ENCODE results near the gene WNT1.

WNT1 gene

DNA sequence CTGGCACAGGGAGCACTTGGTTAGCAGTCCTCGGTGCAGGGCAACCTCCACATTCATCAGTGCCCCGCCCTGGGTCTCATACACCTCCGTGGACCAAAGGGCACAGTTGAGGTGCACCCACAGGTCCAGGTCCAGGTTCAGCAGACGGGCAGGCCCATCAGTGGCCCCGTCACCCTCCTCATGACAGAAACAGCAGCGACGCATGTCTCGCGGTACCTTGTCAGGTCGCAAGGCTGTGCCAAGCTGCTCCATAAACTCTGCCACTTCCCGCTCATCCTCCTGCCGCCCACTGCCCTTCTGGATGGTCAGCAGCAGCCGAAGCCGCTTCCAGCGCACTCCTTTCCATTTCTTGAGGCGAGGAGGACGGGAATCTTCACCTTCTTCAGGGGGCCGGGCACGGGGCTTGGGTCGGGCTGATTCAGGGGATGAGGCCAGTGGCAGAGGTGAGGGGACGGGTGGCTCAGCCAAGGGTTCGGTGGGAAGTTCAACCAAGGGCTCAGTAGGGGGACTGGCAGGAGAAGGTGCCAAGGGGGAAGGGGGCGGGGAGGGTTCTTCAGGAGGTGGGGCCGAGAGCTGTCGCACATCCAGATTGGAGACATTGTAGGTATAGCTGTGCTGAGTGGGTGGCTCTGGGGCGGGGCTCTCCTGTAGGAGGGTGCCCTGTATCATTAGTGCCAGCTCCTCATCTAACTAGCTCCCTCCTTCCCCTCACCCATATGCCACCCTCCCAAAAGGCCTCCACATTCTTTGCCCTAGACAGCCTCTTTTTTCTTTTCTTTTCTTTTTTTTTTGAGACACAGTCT lies 48.8 kb downstream of the WNT1 start:
- DNase-seq (ENCODE audit: low read depth in 3 of 3, low spot score in 1 of 3): no peak

DNA sequence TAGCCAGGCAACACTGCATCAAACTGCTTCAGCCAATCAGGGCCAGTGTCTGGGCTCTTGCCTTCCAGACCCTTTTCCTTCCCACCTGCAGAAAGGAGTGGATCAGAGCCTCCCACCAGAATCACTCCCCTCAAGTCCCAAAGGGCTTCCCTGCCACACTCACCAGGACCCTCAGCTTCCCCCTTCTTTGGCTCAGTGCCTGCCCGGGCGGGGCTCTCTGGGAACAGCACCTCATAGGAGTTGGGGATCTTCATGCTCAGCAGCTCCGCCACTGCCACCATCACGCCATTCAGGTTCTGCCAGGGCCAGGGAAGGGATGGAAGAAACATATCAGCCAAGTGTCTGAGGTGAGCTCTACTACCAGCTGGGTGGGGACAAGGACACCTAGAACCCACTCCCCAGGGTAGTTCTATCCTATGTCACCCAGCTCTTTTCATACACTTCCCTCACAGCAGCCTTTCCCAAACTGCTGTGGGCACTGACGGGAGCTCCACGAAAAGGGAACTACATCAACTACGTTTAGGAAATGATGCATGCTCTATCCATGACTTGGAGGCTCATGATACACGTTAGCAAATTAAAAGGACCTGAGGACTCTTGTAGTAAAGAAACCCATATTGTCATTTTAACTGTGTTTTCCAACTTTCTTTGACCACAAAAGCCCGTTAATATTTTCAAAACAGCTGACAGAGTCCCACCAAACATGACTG lies 49.9 kb downstream of the WNT1 start:
- no peak for DNase-seq (ENCODE audit: low read depth in 3 of 3, low spot score in 1 of 3)

DNA sequence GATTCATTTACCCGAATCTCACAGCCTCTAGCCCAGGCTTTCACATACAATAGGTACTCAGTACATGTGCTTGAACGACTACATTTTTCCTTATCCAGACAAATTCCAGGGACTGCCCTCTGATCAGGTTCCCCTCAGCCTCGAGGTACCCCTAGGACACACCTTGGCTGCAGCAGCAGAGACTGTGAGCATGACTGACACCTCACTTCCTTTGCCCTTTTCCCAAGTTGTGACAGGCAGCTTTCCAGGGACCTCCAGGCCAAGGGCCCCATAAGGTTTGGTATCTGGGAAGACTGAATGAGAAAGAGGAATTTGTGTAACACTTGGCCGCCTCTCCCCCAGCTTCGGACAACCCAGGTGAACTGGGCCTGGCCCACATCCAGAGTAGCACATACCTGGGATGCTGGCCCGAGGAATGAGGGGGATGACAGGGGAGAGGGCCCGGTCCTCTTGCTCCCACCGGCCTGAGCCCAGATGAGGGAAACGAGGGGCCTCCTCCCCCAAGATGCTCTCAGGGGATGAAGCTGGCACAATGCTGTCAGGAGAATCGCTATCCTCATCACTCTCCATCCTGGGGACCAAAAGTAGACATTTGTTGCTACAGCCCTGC lies 50.6 kb downstream of the WNT1 start:
- no peak for DNase-seq (ENCODE audit: low read depth in 3 of 3, low spot score in 1 of 3)

DNA sequence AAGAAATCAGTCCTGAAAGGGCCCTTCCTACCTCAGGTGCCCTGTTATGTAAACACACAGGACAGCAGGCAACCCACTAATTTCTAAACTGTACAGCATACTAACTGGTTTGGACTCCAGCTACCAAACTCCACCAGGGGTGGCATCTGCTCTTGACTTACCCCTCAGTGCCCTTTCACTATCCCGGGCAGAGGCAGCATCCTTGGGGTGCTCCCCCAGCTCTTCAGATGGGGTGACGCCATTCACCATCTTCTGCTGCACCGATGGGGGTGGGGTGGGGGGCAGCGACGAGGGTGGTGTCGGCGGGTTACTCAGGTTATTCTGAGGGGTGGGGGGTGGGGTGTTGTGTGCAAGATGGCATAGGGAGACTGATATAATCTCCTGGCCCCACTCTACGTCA lies 52.0 kb downstream of the WNT1 start:
- no peak for DNase-seq (ENCODE audit: low read depth in 3 of 3, low spot score in 1 of 3)

DNA sequence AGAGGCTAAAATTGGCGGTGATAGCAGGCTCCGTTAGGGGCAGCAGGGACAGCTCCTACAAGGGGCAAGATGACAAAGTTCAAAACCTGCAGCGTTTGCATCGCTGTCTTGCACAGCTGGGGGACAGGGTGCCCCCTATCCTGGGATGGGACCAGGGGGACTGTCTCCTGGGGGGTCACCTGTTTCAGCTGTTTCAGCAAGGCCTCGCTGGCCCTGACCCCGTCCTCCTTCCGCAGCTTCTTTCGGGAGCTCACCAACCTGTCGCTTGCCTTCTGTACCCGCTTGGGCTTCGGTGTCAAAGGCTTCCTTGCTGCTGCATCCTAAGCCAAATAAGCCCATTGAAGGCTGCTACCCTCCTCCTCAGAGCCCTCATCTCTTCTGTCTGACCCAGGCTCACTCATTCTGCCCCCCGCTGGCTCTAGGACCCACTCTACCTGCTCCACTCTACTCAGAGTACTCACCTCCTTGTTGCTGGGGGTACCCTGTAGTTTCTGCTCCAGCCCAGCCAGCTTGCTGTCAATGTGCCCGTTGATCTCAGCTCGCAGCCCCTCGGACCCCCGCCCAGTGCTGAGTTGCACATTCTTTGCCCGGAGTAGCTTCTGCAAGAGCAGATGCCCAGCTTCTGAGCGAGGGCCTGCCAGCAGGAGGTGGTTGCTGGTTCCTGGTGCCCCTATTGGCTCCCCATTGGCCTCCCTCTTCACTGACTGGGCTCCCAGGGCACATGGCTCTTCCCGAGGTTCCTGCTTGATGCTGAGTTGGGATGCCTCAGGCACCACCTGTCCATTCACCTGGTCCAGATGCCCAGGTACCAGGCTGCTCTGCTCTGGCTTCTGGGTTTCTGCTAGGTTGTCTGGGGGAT lies 52.8 kb downstream of the WNT1 start:
- no peak for DNase-seq (ENCODE audit: low read depth in 3 of 3, low spot score in 1 of 3)

DNA sequence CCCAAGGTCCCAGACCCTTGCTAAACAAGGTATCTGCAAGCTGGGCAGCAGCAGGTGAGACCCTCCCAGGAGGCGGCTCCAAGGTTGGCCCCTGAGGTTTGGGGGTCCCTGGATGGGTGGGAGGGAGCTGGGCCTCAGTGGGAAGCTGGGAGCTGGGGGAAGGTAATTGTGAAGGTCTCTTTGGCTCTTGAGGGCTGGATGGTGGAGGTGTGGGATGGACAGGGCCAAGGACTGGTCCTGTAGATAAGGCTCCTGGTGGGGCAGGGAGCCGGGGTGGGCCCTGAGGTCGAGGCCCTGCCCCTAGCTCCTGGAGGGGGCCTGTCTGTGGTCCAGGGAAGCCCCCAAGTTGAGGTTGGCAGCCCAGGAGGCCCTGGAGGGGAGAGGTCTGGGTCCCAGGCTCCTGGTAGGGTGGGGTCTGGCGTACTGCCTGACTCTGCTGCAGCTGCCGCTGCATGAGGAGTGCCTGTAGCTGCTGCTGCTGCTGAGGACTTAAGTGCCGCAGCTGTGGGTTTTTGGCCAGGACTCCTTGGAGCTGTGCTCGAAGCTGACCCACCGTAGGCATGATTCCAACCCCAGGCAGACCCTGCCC lies 53.5 kb downstream of the WNT1 start:
- no peak for DNase-seq (ENCODE audit: low read depth in 3 of 3, low spot score in 1 of 3)
